ENCODE results near the gene CEBPB.

The CEBPB gene

DNA sequence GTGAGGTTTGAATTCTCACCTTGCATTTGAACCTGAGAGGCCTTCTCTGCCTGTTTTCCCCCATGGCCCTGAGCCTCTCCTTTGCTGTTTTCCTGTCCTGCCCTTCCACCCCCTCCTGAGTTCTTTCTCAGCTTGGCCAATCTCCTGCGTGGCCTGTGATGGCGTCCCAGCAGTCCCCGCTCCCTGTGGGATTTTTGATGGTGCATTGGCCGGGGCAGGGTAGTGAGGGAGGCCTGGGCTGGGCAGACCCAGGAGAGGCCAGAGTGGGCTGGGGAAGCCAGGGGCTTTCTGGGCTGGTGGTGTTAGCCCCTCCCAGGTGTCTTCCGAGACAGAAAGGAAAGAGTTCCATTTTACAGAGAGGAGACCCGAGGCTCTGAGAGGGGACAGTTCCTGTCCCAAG lies 6.3 kb downstream of the CEBPB start:
- Histone ChIP-seq H3K36me3 (ENCODE audit: control insufficient read depth, insufficient read depth, low read length) (no peaks in the 10 kb centered on the region), H3K4me2 (ENCODE audit: low read length) (no peak overlapping the region), H3K79me2 (ENCODE audit: control insufficient read depth, insufficient read depth, low read length) (peaks cover 17% of the 10 kb centered on the region), H2AK5ac (ENCODE audit: low read length) (no peak overlapping the region), H3K4me3 (ENCODE audit: low read length) (no peak overlapping the region), H4K8ac (ENCODE audit: low read depth, low read length) (no peak overlapping the region), H3K27me3 (ENCODE audit: insufficient read depth, low read length, poor library complexity) (no peaks in the 10 kb centered on the region), H3K27ac (ENCODE audit: low read depth, low read length) (no peak overlapping the region), H3K79me1 (ENCODE audit: low read length) (peaks cover 16% of the 10 kb centered on the region), H3K56ac (ENCODE audit: low read length) (peak overlapping the region; percentile 10), H3K4me1 (ENCODE audit: control insufficient read depth, low read depth, low read length) (peaks cover 16% of the 10 kb centered on the region), H3K9ac (ENCODE audit: low read length) (no peak overlapping the region), H2BK120ac (ENCODE audit: low read depth, low read length) (no peak overlapping the region), H3K23ac (ENCODE audit: low read length) (no peak overlapping the region), H2BK15ac (replicated peaks; ENCODE audit: low read depth) (no peak overlapping the region), H2BK5ac (ENCODE audit: low read length) (no peak overlapping the region), H3K18ac (ENCODE audit: low read length) (no peak overlapping the region), H3K4ac (ENCODE audit: low read depth, low read length) (no peak overlapping the region), H4K5ac (ENCODE audit: low read length) (no peak overlapping the region)
- DNase-seq: no peak
- no CpG with 5 or more reads among the region's 6 CpGs for WGBS (ENCODE audit: extremely low coverage, insufficient coverage, low lambda C conversion rate)

DNA sequence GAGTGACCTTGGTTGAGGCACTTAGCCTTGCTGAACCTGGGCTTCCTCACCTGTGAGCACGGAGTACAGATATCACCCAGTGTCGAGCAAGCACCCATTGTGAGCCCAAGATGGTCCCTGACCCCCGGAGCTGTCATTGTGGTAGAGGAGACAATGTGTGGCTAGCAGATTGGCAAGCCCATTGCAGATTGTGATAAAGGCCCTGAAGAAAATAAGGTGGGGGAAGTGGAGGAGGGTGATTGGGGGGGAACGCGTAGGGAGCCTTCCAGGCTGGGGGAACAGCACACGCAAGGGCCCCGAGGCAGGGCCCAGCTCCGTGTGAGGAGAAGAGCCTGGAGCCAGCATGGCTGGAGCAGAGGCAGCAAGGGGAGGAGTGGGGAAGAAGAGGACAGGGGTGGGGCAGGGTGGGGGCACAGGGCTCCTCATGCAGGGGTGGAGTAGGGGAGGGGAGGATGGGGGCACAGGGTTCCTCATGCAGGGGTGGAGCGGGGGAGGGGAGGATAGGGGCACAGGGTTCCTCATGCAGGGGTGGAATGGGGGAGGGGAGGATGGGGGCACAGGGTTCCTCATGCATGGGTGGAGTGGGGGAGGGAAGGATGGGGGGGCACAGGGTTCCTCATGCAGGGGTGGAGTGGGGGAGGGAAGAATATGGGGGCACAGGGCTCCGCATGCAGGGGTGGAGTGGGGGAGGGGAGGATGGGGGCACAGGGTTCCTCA lies 7.0 kb downstream of the CEBPB start:
- no peak overlapping the region for H2BK120ac ChIP-seq (ENCODE audit: low read depth, low read length)
- no peak overlapping the region for H3K9ac ChIP-seq (ENCODE audit: low read length)
- H3K23ac ChIP-seq (ENCODE audit: low read length): no peak overlapping the region
- H3K79me1 ChIP-seq (ENCODE audit: low read length): peaks cover 15% of the 10 kb centered on the region
- H2BK15ac ChIP-seq (replicated peaks; ENCODE audit: low read depth): no peak overlapping the region
- H3K4ac ChIP-seq (ENCODE audit: low read depth, low read length): no peak overlapping the region
- WGBS (ENCODE audit: extremely low coverage, insufficient coverage, low lambda C conversion rate): no CpG with 5 or more reads among the region's 10 CpGs
- H3K18ac ChIP-seq (ENCODE audit: low read length): no peak overlapping the region
- DNase-seq: no peak
- peak overlapping the region; percentile 45 for H2AK5ac ChIP-seq (ENCODE audit: low read length)
- H4K5ac ChIP-seq (ENCODE audit: low read length): no peak overlapping the region
- H4K8ac ChIP-seq (ENCODE audit: low read depth, low read length): no peak overlapping the region
- peaks cover 16% of the 10 kb centered on the region for H3K79me2 ChIP-seq (ENCODE audit: control insufficient read depth, insufficient read depth, low read length)
- no peaks in the 10 kb centered on the region for H3K36me3 ChIP-seq (ENCODE audit: control insufficient read depth, insufficient read depth, low read length)
- no peak overlapping the region for H3K27ac ChIP-seq (ENCODE audit: low read depth, low read length)
- H3K4me1 ChIP-seq (ENCODE audit: control insufficient read depth, low read depth, low read length): peaks cover 16% of the 10 kb centered on the region
- H3K27me3 ChIP-seq (ENCODE audit: insufficient read depth, low read length, poor library complexity): no peaks in the 10 kb centered on the region
- H3K4me3 ChIP-seq (ENCODE audit: low read length): no peak overlapping the region
- H3K4me2 ChIP-seq (ENCODE audit: low read length): no peak overlapping the region
- H3K56ac ChIP-seq (ENCODE audit: low read length): peak overlapping the region; percentile 10
- H2BK5ac ChIP-seq (ENCODE audit: low read length): no peak overlapping the region

DNA sequence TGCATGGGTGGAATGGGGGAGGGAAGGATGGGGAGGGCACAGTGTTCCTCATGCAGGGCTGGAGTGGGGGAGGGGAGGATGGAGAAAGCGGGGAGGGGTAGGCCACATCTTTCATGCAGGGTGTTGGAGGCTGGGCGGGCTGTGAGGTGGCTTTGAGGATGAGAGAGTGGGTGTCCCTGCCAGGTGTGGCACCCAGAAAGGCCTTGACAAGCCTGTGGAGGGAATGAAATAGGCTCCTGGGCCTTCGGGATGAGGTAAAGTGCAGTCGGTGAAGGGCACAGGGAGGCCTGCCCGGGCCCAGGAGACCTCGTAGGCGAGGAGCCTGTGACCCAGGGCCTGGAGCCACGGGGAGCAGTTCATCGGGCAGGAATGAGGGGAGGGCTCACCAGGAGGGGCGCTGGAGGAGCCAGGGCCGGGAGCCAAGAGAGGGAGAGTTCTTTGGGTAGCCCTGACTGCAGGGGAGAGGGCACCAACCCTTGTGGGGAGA lies 7.6 kb downstream of the CEBPB start:
- H2BK15ac ChIP-seq (replicated peaks; ENCODE audit: low read depth): no peak overlapping the region
- no CpG with 5 or more reads among the region's 11 CpGs for WGBS (ENCODE audit: extremely low coverage, insufficient coverage, low lambda C conversion rate)
- H3K4ac ChIP-seq (ENCODE audit: low read depth, low read length): no peak overlapping the region
- H3K79me2 ChIP-seq (ENCODE audit: control insufficient read depth, insufficient read depth, low read length): peaks cover 10% of the 10 kb centered on the region
- H3K79me1 ChIP-seq (ENCODE audit: low read length): peaks cover 10% of the 10 kb centered on the region
- H3K23ac ChIP-seq (ENCODE audit: low read length): no peak overlapping the region
- no peak overlapping the region for H3K4me2 ChIP-seq (ENCODE audit: low read length)
- no peak overlapping the region for H3K56ac ChIP-seq (ENCODE audit: low read length)
- peaks cover 15% of the 10 kb centered on the region for H3K4me1 ChIP-seq (ENCODE audit: control insufficient read depth, low read depth, low read length)
- no peak overlapping the region for H3K9ac ChIP-seq (ENCODE audit: low read length)
- H3K4me3 ChIP-seq (ENCODE audit: low read length): no peak overlapping the region
- H3K27ac ChIP-seq (ENCODE audit: low read depth, low read length): no peak overlapping the region
- DNase-seq: peak; percentile 18
- H3K27me3 ChIP-seq (ENCODE audit: insufficient read depth, low read length, poor library complexity): no peaks in the 10 kb centered on the region
- H3K18ac ChIP-seq (ENCODE audit: low read length): no peak overlapping the region
- no peak overlapping the region for H2BK120ac ChIP-seq (ENCODE audit: low read depth, low read length)
- H3K36me3 ChIP-seq (ENCODE audit: control insufficient read depth, insufficient read depth, low read length): no peaks in the 10 kb centered on the region
- H4K8ac ChIP-seq (ENCODE audit: low read depth, low read length): no peak overlapping the region
- no peak overlapping the region for H2BK5ac ChIP-seq (ENCODE audit: low read length)
- H2AK5ac ChIP-seq (ENCODE audit: low read length): no peak overlapping the region
- no peak overlapping the region for H4K5ac ChIP-seq (ENCODE audit: low read length)

GRCh38 chr20:50198716-50199115 lies 8.1 kb downstream of the CEBPB start:
- Histone ChIP-seq H3K79me2 (ENCODE audit: control insufficient read depth, insufficient read depth, low read length) (peaks cover 5% of the 10 kb centered on the region), H3K36me3 (ENCODE audit: control insufficient read depth, insufficient read depth, low read length) (no peaks in the 10 kb centered on the region), H2BK120ac (ENCODE audit: low read depth, low read length) (no peak overlapping the region), H3K9ac (ENCODE audit: low read length) (no peak overlapping the region), H2BK15ac (replicated peaks; ENCODE audit: low read depth) (no peak overlapping the region), H2AK5ac (ENCODE audit: low read length) (no peak overlapping the region), H3K27me3 (ENCODE audit: insufficient read depth, low read length, poor library complexity) (no peaks in the 10 kb centered on the region), H4K8ac (ENCODE audit: low read depth, low read length) (no peak overlapping the region), H3K79me1 (ENCODE audit: low read length) (peaks cover 6% of the 10 kb centered on the region), H3K4ac (ENCODE audit: low read depth, low read length) (no peak overlapping the region), H4K5ac (ENCODE audit: low read length) (no peak overlapping the region), H3K27ac (ENCODE audit: low read depth, low read length) (no peak overlapping the region), H3K56ac (ENCODE audit: low read length) (no peak overlapping the region), H3K23ac (ENCODE audit: low read length) (no peak overlapping the region), H3K18ac (ENCODE audit: low read length) (no peak overlapping the region), H3K4me3 (ENCODE audit: low read length) (no peak overlapping the region), H3K4me1 (ENCODE audit: control insufficient read depth, low read depth, low read length) (peaks cover 10% of the 10 kb centered on the region), H2BK5ac (ENCODE audit: low read length) (no peak overlapping the region), H3K4me2 (ENCODE audit: low read length) (no peak overlapping the region)
- WGBS (ENCODE audit: extremely low coverage, insufficient coverage, low lambda C conversion rate): no CpG with 5 or more reads among the region's 1 CpG
- no peak for DNase-seq

- Histone ChIP-seq H2BK120ac (ENCODE audit: low read depth, low read length) (no peak overlapping the region), H3K79me2 (ENCODE audit: control insufficient read depth, insufficient read depth, low read length) (no peaks in the 10 kb centered on the region), H4K5ac (ENCODE audit: low read length) (no peak overlapping the region), H3K4ac (ENCODE audit: low read depth, low read length) (no peak overlapping the region), H4K8ac (ENCODE audit: low read depth, low read length) (no peak overlapping the region), H3K36me3 (ENCODE audit: control insufficient read depth, insufficient read depth, low read length) (no peaks in the 10 kb centered on the region), H2BK15ac (replicated peaks; ENCODE audit: low read depth) (no peak overlapping the region), H2BK5ac (ENCODE audit: low read length) (no peak overlapping the region), H2AK5ac (ENCODE audit: low read length) (no peak overlapping the region), H3K23ac (ENCODE audit: low read length) (no peak overlapping the region), H3K56ac (ENCODE audit: low read length) (no peak overlapping the region), H3K9ac (ENCODE audit: low read length) (no peak overlapping the region), H3K4me1 (ENCODE audit: control insufficient read depth, low read depth, low read length) (peaks cover 2% of the 10 kb centered on the region), H3K4me2 (ENCODE audit: low read length) (no peak overlapping the region), H3K27ac (ENCODE audit: low read depth, low read length) (no peak overlapping the region), H3K18ac (ENCODE audit: low read length) (no peak overlapping the region), H3K27me3 (ENCODE audit: insufficient read depth, low read length, poor library complexity) (no peaks in the 10 kb centered on the region), H3K4me3 (ENCODE audit: low read length) (no peak overlapping the region), H3K79me1 (ENCODE audit: low read length) (no peaks in the 10 kb centered on the region)
- no CpG with 5 or more reads among the region's 4 CpGs for WGBS (ENCODE audit: extremely low coverage, insufficient coverage, low lambda C conversion rate)
- DNase-seq: peak; percentile 13
These were observed 9.1 kb downstream of the CEBPB start for GRCh38 chr20:50199703-50200102.

All from mesendoderm (in vitro differentiated cells).